ENCODE results near the gene LPCAT1. TPM values are rescaled to one million over a fixed set of nuclear protein-coding genes. Genes with fewer than 3 reads are reported as not detected.

The LPCAT1 gene
- total RNA-seq, 1 donor from 2014 or later, result 41.9 TPM

DNA sequence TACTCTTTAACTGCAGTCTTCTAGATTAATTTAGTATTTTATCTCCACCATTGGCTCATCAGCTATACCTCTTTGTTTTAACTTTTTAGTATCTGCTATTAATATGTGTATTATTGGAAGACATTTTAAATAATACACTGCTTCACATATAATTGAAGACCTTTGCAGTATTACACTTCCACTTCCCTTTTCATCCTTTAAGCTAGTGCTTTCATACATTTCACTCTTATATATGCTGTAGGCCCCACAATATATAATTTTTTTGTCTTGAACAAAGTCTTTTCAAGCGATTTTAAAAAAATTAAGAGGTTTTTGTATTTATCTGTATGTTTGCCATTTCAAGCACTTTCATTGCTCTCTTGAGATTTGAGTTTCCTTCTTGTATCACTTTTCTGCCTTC lies 8.6 kb upstream of the LPCAT1 start:
- Histone ChIP-seq H3K36me3 (ENCODE audit: insufficient read depth, low read length) (no peaks in the 10 kb centered on the region), H3K79me2 (ENCODE audit: insufficient read depth, low read length) (no peaks in the 10 kb centered on the region), H3K4me2 (ENCODE audit: low read length) (no peak overlapping the region), H2AFZ (ENCODE audit: low read depth, low read length) (no peak overlapping the region), H3K27ac (ENCODE audit: low read depth, low read length) (no peak overlapping the region), H3K9ac (ENCODE audit: low read length) (no peak overlapping the region), H3K9me3 (ENCODE audit: insufficient read depth, low read depth, low read length) (no peaks in the 10 kb centered on the region), H3K4me3 (ENCODE audit: insufficient read depth, low read depth, low read length) (no peak overlapping the region), H4K20me1 (ENCODE audit: insufficient read depth, low read length) (no peaks in the 10 kb centered on the region), H3K27me3 (ENCODE audit: insufficient read depth, low read length) (peaks cover 20% of the 10 kb centered on the region), H3K4me1 (ENCODE audit: insufficient read depth, low read length) (no peaks in the 10 kb centered on the region)
- FAIRE-seq (no peak), DNase-seq (ENCODE audit: low read depth) (no peak)
- TF ChIP-seq, protein P1, sequence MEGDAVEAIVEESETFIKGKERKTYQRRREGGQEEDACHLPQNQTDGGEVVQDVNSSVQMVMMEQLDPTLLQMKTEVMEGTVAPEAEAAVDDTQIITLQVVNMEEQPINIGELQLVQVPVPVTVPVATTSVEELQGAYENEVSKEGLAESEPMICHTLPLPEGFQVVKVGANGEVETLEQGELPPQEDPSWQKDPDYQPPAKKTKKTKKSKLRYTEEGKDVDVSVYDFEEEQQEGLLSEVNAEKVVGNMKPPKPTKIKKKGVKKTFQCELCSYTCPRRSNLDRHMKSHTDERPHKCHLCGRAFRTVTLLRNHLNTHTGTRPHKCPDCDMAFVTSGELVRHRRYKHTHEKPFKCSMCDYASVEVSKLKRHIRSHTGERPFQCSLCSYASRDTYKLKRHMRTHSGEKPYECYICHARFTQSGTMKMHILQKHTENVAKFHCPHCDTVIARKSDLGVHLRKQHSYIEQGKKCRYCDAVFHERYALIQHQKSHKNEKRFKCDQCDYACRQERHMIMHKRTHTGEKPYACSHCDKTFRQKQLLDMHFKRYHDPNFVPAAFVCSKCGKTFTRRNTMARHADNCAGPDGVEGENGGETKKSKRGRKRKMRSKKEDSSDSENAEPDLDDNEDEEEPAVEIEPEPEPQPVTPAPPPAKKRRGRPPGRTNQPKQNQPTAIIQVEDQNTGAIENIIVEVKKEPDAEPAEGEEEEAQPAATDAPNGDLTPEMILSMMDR (IDR thresholded peaks at IDR 0.05; ENCODE audit: insufficient read depth, low read depth, low read length), result no peak
- no peak for TF ChIP-seq EZH2 (IDR thresholded peaks at IDR 0.05; ENCODE audit: insufficient read depth, low read length)
- no peaks in the 10 kb centered on the region for H3K9me3 Mint-ChIP-seq (ENCODE audit: unreplicated experiment)
- H3K27ac Mint-ChIP-seq (ENCODE audit: unreplicated experiment), result no peak overlapping the region
- no peaks in the 10 kb centered on the region for H3K36me3 Mint-ChIP-seq (ENCODE audit: low read depth, unreplicated experiment)
- no peak overlapping the region for H3K4me3 Mint-ChIP-seq (ENCODE audit: unreplicated experiment)
- H3K4me1 Mint-ChIP-seq (ENCODE audit: low read depth, unreplicated experiment), result peaks cover 13% of the 10 kb centered on the region
- H3K27me3 Mint-ChIP-seq (ENCODE audit: low read depth, unreplicated experiment), result peaks cover 11% of the 10 kb centered on the region

DNA sequence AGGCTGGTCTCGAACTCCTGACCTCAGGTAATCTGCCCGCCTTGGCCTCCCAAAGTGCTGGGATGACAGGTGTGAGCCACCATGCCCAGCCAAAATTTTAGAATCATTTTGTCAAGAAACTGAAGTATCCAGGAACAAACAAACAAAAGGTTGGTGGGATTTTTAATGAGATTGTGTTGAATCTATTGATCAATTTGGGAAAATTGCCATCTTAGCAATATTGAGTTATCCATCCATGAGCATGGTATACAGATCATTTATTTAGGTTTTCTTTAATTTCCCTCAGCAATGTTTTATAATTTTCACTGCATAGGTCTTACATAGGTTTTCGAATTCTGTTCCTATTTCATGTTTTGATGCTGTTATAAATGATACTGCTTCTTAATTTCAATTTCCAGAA lies 5.7 kb upstream of the LPCAT1 start:
- Histone ChIP-seq H3K27me3 (ENCODE audit: insufficient read depth, low read length) (peaks cover 10% of the 10 kb centered on the region), H3K4me1 (ENCODE audit: insufficient read depth, low read length) (peaks cover under 1% of the 10 kb centered on the region), H3K27ac (ENCODE audit: low read depth, low read length) (no peak overlapping the region), H2AFZ (ENCODE audit: low read depth, low read length) (no peak overlapping the region), H3K9me3 (ENCODE audit: insufficient read depth, low read depth, low read length) (no peaks in the 10 kb centered on the region), H3K4me2 (ENCODE audit: low read length) (no peak overlapping the region), H3K4me3 (ENCODE audit: insufficient read depth, low read depth, low read length) (no peak overlapping the region), H3K79me2 (ENCODE audit: insufficient read depth, low read length) (no peaks in the 10 kb centered on the region), H4K20me1 (ENCODE audit: insufficient read depth, low read length) (no peaks in the 10 kb centered on the region), H3K9ac (ENCODE audit: low read length) (no peak overlapping the region), H3K36me3 (ENCODE audit: insufficient read depth, low read length) (no peaks in the 10 kb centered on the region)
- Mint-ChIP-seq H3K9me3 (ENCODE audit: unreplicated experiment) (no peaks in the 10 kb centered on the region), H3K27me3 (ENCODE audit: low read depth, unreplicated experiment) (peaks cover 13% of the 10 kb centered on the region), H3K36me3 (ENCODE audit: low read depth, unreplicated experiment) (no peaks in the 10 kb centered on the region), H3K4me3 (ENCODE audit: unreplicated experiment) (no peak overlapping the region), H3K4me1 (ENCODE audit: low read depth, unreplicated experiment) (no peaks in the 10 kb centered on the region), H3K27ac (ENCODE audit: unreplicated experiment) (no peak overlapping the region)
- FAIRE-seq (no peak), DNase-seq (ENCODE audit: low read depth) (no peak)
- TF ChIP-seq EZH2 (IDR thresholded peaks at IDR 0.05; ENCODE audit: insufficient read depth, low read length), result no peak
- TF ChIP-seq, protein P1 (IDR thresholded peaks at IDR 0.05; ENCODE audit: insufficient read depth, low read depth, low read length), result no peak

DNA sequence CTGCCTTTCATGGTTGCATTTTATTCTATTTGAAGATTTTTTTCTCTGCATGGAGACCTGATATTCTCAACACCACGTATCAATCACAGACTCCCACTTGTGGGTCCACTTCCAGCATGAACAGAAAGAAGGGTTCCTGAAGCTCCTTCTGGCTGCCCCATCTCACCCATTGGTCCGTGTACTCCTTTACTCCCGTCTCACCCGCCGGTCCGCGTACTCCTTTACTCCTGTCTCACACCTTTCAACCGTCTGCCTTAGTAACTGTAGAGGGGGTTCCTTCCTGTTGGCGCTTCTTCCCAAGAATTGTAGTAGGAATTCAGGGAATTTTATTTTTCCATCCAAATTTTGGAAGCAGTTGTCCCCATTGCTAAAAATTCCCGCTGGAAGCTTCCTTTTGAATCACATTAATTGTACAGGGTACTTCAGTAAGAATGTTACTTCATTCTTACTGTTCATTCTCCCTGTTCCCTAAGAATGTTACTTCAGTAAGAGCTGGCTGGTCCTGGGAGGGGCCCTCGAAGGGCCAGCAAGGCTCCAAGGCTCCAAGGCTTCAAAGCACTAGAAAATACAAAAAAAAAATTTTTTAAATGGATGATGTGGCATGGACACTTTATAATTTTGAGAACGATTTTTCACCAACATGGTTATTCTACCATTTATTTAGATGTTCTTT lies 3.9 kb upstream of the LPCAT1 start:
- H3K27ac ChIP-seq (ENCODE audit: low read depth, low read length), result no peak overlapping the region
- Mint-ChIP-seq H3K9me3 (ENCODE audit: unreplicated experiment) (no peaks in the 10 kb centered on the region), H3K27ac (ENCODE audit: unreplicated experiment) (no peak overlapping the region), H3K4me1 (ENCODE audit: low read depth, unreplicated experiment) (no peaks in the 10 kb centered on the region), H3K36me3 (ENCODE audit: low read depth, unreplicated experiment) (no peaks in the 10 kb centered on the region), H3K27me3 (ENCODE audit: low read depth, unreplicated experiment) (peaks cover 13% of the 10 kb centered on the region), H3K4me3 (ENCODE audit: unreplicated experiment) (no peak overlapping the region)
- no peak overlapping the region for H3K4me3 ChIP-seq (ENCODE audit: insufficient read depth, low read depth, low read length)
- DNase-seq (ENCODE audit: low read depth), result no peak
- no peak overlapping the region for H2AFZ ChIP-seq (ENCODE audit: low read depth, low read length)
- peaks cover 7% of the 10 kb centered on the region for H3K4me1 ChIP-seq (ENCODE audit: insufficient read depth, low read length)
- H3K79me2 ChIP-seq (ENCODE audit: insufficient read depth, low read length), result peaks cover 6% of the 10 kb centered on the region
- no peak for FAIRE-seq
- H3K9me3 ChIP-seq (ENCODE audit: insufficient read depth, low read depth, low read length), result no peaks in the 10 kb centered on the region
- peaks cover 5% of the 10 kb centered on the region for H4K20me1 ChIP-seq (ENCODE audit: insufficient read depth, low read length)
- H3K4me2 ChIP-seq (ENCODE audit: low read length), result no peak overlapping the region
- TF ChIP-seq, protein P1 (IDR thresholded peaks at IDR 0.05; ENCODE audit: insufficient read depth, low read depth, low read length), result no peak
- no peak for TF ChIP-seq EZH2 (IDR thresholded peaks at IDR 0.05; ENCODE audit: insufficient read depth, low read length)
- peaks cover 2% of the 10 kb centered on the region for H3K27me3 ChIP-seq (ENCODE audit: insufficient read depth, low read length)
- no peak overlapping the region for H3K9ac ChIP-seq (ENCODE audit: low read length)
- no peaks in the 10 kb centered on the region for H3K36me3 ChIP-seq (ENCODE audit: insufficient read depth, low read length)
